Neuronal stem cell (in vitro differentiated cells): ENCODE data around the gene PRAME.
A peak's percentile ranks its signal among the peaks of the same experiment; 100 is the strongest.

Experiments used
- DNase-seq: peaks from one replicate; pipeline ENCODE4 v3.0.0-alpha.2; 2013; ENCODE audit warnings: low spot score
- H2AFZ ChIP-seq: one replicate; pipeline ENCODE4 v1.6.1; 2013; ENCODE audit warnings: mild to moderate bottlenecking, low read length, inconsistent platforms
- H2AK5ac ChIP-seq: 2 replicates; pipeline ENCODE4 v1.6.1; 2013; ENCODE audit warnings: low read depth, mild to moderate bottlenecking, inconsistent platforms, low read length, moderate library complexity, mixed read lengths
- H2BK120ac ChIP-seq: 2 replicates; pipeline ENCODE4 v1.6.1; 2013; ENCODE audit warnings: low read depth, mild to moderate bottlenecking, inconsistent platforms, low read length, moderate library complexity, mixed read lengths
- H2BK12ac ChIP-seq: one replicate; pipeline ENCODE4 v1.6.1; 2013; ENCODE audit warnings: low read length, inconsistent platforms
- H2BK15ac ChIP-seq: 2 replicates; pipeline ENCODE4 v1.6.1; 2013; ENCODE audit warnings: mild to moderate bottlenecking, low read length, inconsistent platforms, mixed read lengths
- H2BK5ac ChIP-seq: one replicate; pipeline ENCODE4 v1.6.1; 2013; ENCODE audit warnings: inconsistent platforms, mild to moderate bottlenecking, low read length, moderate library complexity
- H3K14ac ChIP-seq: one replicate; pipeline ENCODE4 v1.6.1; 2013; ENCODE audit warnings: low read length, inconsistent platforms
- H3K18ac ChIP-seq: 2 replicates; pipeline ENCODE4 v1.6.1; 2013; ENCODE audit warnings: low read length, inconsistent platforms
- H3K23ac ChIP-seq: 2 replicates; pipeline ENCODE4 v1.6.1; 2013; ENCODE audit warnings: low read depth, mild to moderate bottlenecking, mixed read lengths, low read length, inconsistent platforms; ENCODE audit not compliant: poor library complexity
- H3K27ac ChIP-seq: replicated peaks from 3 replicates; pipeline ENCODE4 v1.5.1; 2013; ENCODE audit warnings: low read length, inconsistent platforms
- H3K27me3 ChIP-seq, 3 experiments: 2 replicates each; pipeline ENCODE4 v1.6.1; 2013; ENCODE audit warnings: low read length in 3 of 3, mild to moderate bottlenecking in 2 of 3, inconsistent platforms in 1 of 3, low read depth in 1 of 3, mixed read lengths in 1 of 3, moderate library complexity in 1 of 3; ENCODE audit not compliant: control insufficient read depth in 3 of 3, insufficient read depth in 3 of 3
- H3K36me3 ChIP-seq, 2 donors: replicated peaks in 1 of 2; 2 replicates each; pipeline ENCODE4 v1.6.1; 2013; ENCODE audit warnings: low read length in 2 of 2; ENCODE audit not compliant: control insufficient read depth in 2 of 2, insufficient read depth in 2 of 2
- H3K4ac ChIP-seq: 2 replicates; pipeline ENCODE4 v1.6.1; 2013; ENCODE audit warnings: inconsistent platforms, mild to moderate bottlenecking, low read length, moderate library complexity
- H3K4me1 ChIP-seq, 2 donors: 1 replicate in 1 of 2; 2 replicates in 1 of 2; pipeline ENCODE4 v1.6.1; 2013; ENCODE audit warnings: low read length in 2 of 2, low read depth in 1 of 2; ENCODE audit not compliant: control insufficient read depth in 2 of 2, insufficient read depth in 1 of 2
- H3K4me2 ChIP-seq: one replicate; pipeline ENCODE4 v1.6.1; 2013; ENCODE audit warnings: mild to moderate bottlenecking, low read length, inconsistent platforms; ENCODE audit not compliant: insufficient read depth, poor library complexity, severe bottlenecking
- H3K4me3 ChIP-seq, 2 donors: 2 replicates each; pipeline ENCODE4 v1.5.1; 2013; ENCODE audit warnings: low read length in 2 of 2, mild to moderate bottlenecking in 2 of 2, inconsistent platforms in 1 of 2, moderate library complexity in 1 of 2
- H3K79me1 ChIP-seq: one replicate; pipeline ENCODE4 v1.6.1; 2013; ENCODE audit warnings: low read depth, mild to moderate bottlenecking, inconsistent platforms, low read length, moderate library complexity
- H3K9ac ChIP-seq: one replicate; pipeline ENCODE4 v1.6.1; 2013; ENCODE audit warnings: mild to moderate bottlenecking, low read depth, low read length, inconsistent platforms; ENCODE audit not compliant: poor library complexity
- H3K9me3 ChIP-seq, 2 donors: replicated peaks in 1 of 2; 2 replicates each; pipeline versions ENCODE3 to v1.6.1; 2013; ENCODE audit warnings: low read length in 2 of 2, mild to moderate bottlenecking in 2 of 2, inconsistent platforms in 1 of 2, low read depth in 1 of 2, mixed read lengths in 1 of 2, moderate library complexity in 1 of 2; ENCODE audit not compliant: control insufficient read depth in 2 of 2, insufficient read depth in 1 of 2
- H4K8ac ChIP-seq: one replicate; pipeline ENCODE4 v1.6.1; 2013; ENCODE audit warnings: low read depth, mild to moderate bottlenecking, inconsistent platforms, low read length, moderate library complexity
- H4K91ac ChIP-seq: one replicate; pipeline ENCODE4 v1.6.1; 2013; ENCODE audit warnings: low read length, low read depth, mild to moderate bottlenecking, inconsistent platforms; ENCODE audit not compliant: poor library complexity
- WGBS, 2 donors: extraction: QIAGEN DNeasy Blood & Tissue Kit; methylation state at CpG; one replicate each; pipeline ENCODE4 v1.1.7; 2013; ENCODE audit warnings: missing lambda C conversion rate in 2 of 2, mixed read lengths in 1 of 2; ENCODE audit not compliant: insufficient read length in 2 of 2, insufficient replicate concordance in 1 of 2; ENCODE audit errors: extremely low coverage in 2 of 2; 5-methylcytosine and 5-hydroxymethylcytosine counted together

Gene PRAME

DNA sequence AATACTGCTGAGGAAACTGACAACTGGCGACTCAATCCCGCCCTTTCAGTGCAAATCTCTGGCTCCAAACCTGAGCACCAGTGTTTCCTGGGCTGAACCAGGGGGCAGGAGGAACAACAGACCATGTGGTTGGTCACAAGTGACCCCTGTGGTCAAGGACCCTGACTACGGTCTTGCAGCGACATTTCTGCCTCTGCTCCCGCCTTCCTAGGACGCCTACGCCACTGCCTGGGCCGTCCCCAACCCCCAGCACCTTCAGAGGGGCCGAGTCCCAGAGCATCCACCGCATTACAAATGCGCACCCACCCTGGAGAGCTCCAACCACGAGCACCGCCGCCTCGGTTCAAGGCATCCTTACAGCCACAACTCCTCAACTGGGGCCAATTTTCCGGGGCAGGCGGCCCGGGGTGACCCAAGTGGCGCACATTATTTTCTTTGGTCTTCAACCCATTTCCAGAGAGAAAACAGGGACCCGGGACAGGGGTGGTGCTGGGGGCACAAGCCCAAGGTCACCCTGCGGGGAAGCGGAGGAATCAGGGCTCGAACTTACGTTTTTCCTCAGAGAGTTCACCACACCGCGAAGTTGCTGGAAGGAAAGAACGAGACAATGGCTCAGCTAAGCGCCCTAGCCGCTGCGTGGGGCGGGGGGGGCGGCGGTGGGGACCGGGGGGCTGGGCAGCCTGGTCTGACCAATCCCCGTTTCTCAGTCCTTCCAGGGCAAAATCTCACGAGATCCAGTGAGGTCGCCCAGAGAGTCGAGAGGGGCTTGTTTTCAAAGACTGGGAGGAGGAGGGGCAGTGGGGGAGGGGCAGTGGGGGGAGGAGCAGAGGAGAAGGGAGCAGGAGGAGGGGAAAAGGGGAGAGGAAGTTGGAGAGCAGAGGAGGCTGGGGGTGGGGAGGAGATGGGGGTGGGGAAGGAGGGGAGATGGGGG lies 1.8 kb downstream of the PRAME start:
- H2BK5ac ChIP-seq, result no peak overlapping the region
- peak overlapping the region; percentile 57 for H3K18ac ChIP-seq
- H4K91ac ChIP-seq, result no peak overlapping the region
- no peak overlapping the region for H3K4ac ChIP-seq
- no peak overlapping the region for H3K4me2 ChIP-seq
- H3K36me3 ChIP-seq, result no peaks in the 10 kb centered on the region
- no CpG with 5 or more reads among the region's 38 CpGs for WGBS, 2 donors
- H2BK12ac ChIP-seq, result no peak overlapping the region
- H3K27me3 ChIP-seq, result peaks cover 0 to 10% (median 0%) of the 10 kb centered on the region in 3 experiments
- no peak overlapping the region for H4K8ac ChIP-seq
- H3K9ac ChIP-seq, result no peak overlapping the region
- peaks cover 0 to 10% of the 10 kb centered on the region in 2 donors for H3K9me3 ChIP-seq
- no peak overlapping the region for H2BK15ac ChIP-seq
- no peak for DNase-seq
- no peak overlapping the region for H2BK120ac ChIP-seq
- peak overlapping the region; percentile 37 for H2AK5ac ChIP-seq
- H2AFZ ChIP-seq, result no peak overlapping the region
- H3K4me3 ChIP-seq, result no peak overlapping the region
- peaks cover 2% of the 10 kb centered on the region for H3K79me1 ChIP-seq
- H3K23ac ChIP-seq, result peak overlapping the region; percentile 99
- H3K27ac ChIP-seq, result no peak overlapping the region
- no peaks in the 10 kb centered on the region for H3K4me1 ChIP-seq
- peak overlapping the region; percentile 21 for H3K14ac ChIP-seq

DNA sequence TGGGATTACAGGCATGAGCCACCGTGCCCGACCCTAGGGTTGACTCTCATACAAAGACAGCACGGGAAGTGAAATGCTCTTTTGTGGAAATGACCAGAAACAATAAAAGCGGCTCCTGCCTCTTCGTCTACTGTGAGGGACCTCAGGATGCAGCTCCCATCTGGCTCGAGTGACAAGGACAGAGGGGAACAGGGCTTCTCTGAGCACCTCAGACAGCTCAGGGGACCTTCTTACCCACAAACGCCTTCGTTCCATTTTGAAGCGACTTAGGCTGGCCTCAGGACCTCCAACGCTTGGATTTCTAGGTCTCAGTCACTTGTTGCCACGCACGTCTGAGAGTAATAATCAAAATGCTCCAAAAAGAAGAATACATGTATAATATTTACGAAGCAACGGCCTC lies 2.5 kb downstream of the PRAME start:
- Histone ChIP-seq H3K79me1 (peaks cover 2% of the 10 kb centered on the region), H3K4me1 (no peaks in the 10 kb centered on the region), H2AFZ (no peak overlapping the region), H2BK12ac (no peak overlapping the region), H3K27me3 (peaks cover 0 to 10% (median 0%) of the 10 kb centered on the region in 3 experiments), H3K9me3 (peaks cover 0 to 10% of the 10 kb centered on the region in 2 donors), H4K8ac (no peak overlapping the region), H3K36me3 (no peaks in the 10 kb centered on the region), H2BK15ac (no peak overlapping the region), H3K18ac (no peak overlapping the region), H2AK5ac (no peak overlapping the region), H3K23ac (no peak overlapping the region), H2BK5ac (no peak overlapping the region), H3K9ac (no peak overlapping the region), H3K27ac (no peak overlapping the region), H3K4me2 (no peak overlapping the region), H2BK120ac (no peak overlapping the region), H4K91ac (no peak overlapping the region), H3K4me3 (no peak overlapping the region), H3K4ac (no peak overlapping the region), H3K14ac (no peak overlapping the region)
- no CpG with 5 or more reads among the region's 14 CpGs for WGBS, 2 donors
- DNase-seq, result no peak

DNA sequence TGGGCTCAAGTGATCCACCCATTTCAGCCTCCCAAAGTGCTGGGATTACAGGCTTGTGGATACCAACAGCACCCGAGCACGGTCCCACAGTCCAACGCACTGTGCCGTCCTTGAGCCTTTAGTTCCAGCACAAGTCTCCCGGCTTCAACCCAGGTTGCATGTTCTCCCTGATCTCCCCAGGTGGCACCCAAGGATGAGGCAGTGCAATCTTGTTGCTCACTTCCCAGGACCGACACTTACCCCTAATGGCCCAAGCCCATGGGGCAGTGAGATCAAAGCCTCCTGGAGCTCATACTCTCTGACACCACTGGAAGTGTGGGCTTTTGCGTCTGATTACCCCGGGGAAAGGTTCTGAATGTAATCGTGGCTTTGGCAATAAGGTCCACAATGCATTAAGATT lies 3.5 kb downstream of the PRAME start:
- Histone ChIP-seq H3K27ac (no peak overlapping the region), H4K91ac (no peak overlapping the region), H3K79me1 (peaks cover 2% of the 10 kb centered on the region), H3K4me3 (no peak overlapping the region), H3K4me2 (no peak overlapping the region), H3K36me3 (no peaks in the 10 kb centered on the region), H4K8ac (no peak overlapping the region), H3K4ac (no peak overlapping the region), H2AK5ac (no peak overlapping the region), H3K4me1 (no peaks in the 10 kb centered on the region), H2BK120ac (no peak overlapping the region), H3K27me3 (peaks cover 0 to 17% (median 0%) of the 10 kb centered on the region in 3 experiments), H2BK5ac (no peak overlapping the region), H2BK12ac (no peak overlapping the region), H3K23ac (no peak overlapping the region), H3K18ac (no peak overlapping the region), H3K9me3 (peaks cover 0 to 10% of the 10 kb centered on the region in 2 donors), H2AFZ (no peak overlapping the region), H3K14ac (no peak overlapping the region), H3K9ac (no peak overlapping the region), H2BK15ac (no peak overlapping the region)
- DNase-seq, result no peak
- no CpG with 5 or more reads among the region's 9 CpGs for WGBS, 2 donors

DNA sequence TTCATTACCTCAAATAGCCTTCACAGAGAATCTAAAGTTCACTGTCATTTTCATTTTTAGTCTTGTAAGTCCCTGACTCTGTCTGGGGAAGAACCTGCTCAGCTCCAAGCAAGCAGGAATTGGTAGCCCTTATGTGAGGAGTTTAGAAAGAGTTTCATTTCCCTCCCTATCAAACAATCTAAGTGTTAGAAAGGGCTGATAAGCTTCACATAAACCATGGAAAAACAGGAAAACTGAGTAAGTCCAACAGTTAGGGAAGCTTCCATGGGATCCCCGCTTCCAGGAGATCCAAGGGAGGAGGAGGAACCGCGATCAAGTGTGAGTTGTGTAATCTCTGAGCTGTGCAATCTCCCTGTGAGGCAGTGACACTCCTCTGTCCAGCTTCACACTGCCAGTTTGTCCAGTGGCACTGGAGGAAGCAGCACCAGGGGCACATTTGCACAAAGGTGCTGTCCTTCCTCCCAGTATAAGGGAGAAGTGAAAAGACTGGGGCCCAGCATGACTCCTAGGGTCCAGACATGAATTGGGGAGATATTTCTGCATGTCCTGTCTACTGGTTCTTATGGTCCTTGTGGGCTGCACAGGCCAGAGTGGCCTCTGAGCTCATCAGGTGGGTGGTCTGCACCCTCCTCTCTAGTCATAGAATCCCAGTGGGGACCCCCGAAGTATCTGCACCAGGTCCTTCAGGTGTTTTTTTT lies 4.3 kb downstream of the PRAME start:
- Histone ChIP-seq H4K91ac (no peak overlapping the region), H3K79me1 (peaks cover 2% of the 10 kb centered on the region), H3K4me1 (no peaks in the 10 kb centered on the region), H3K23ac (peak overlapping the region; percentile 22), H4K8ac (no peak overlapping the region), H2BK12ac (no peak overlapping the region), H3K4ac (no peak overlapping the region), H3K27ac (no peak overlapping the region), H2BK120ac (no peak overlapping the region), H3K27me3 (peaks cover 0 to 23% (median 0%) of the 10 kb centered on the region in 3 experiments), H2AFZ (no peak overlapping the region), H3K18ac (no peak overlapping the region), H3K36me3 (no peaks in the 10 kb centered on the region), H3K4me2 (no peak overlapping the region), H2AK5ac (no peak overlapping the region), H3K9ac (no peak overlapping the region), H3K4me3 (no peak overlapping the region), H3K14ac (peak overlapping the region; percentile 84), H2BK5ac (no peak overlapping the region), H2BK15ac (no peak overlapping the region), H3K9me3 (peaks cover 0 to 7% of the 10 kb centered on the region in 2 donors)
- no CpG with 5 or more reads among the region's 4 CpGs for WGBS, 2 donors
- no peak for DNase-seq
